ENCODE results near the gene SF3A1.

The SF3A1 gene

GRCh38 chr22:30390974-30391691 is 34.4 kb upstream of the SF3A1 start:
- H3K36me3 ChIP-seq: no peaks in the 10 kb centered on the region
- TF ChIP-seq CTCF (IDR thresholded peaks at IDR 0.05): peak; percentile 74
- H3K4me1 ChIP-seq (ENCODE audit: control insufficient read depth in 1 of 2, insufficient read depth in 1 of 2, low read depth in 1 of 2, low read length in 1 of 2): peaks cover 10 to 12% of the 10 kb centered on the region in 2 experiments

GRCh38 chr22:30386960-30387827 is 30.5 kb upstream of the SF3A1 start, which contains the start of gene RNF215:
Gene RNF215, minus strand, starts transcription at chr22:30387411. Its CDS starts 98 bp downstream, at chr22:30387313.
- peak within 1 kb of the TSS; percentile 71 for H3K27ac ChIP-seq

More at GRCh38 chr22:30390974-30391691, 34.4 kb upstream of the SF3A1 start:
- no peak overlapping the region for H3K4me3 ChIP-seq (ENCODE audit: low read depth in 1 of 2, low read length in 1 of 2)
- H3K9me3 ChIP-seq: no peaks in the 10 kb centered on the region
- peaks cover 15% of the 10 kb centered on the region for H3K27me3 ChIP-seq
- H3K27ac ChIP-seq: no peak overlapping the region

GRCh38 chr22:30386608-30386959 is 29.9 kb upstream of the SF3A1 start:
- Histone ChIP-seq H3K9me3 (no peaks in the 10 kb centered on the region), H3K4me3 (ENCODE audit: low read depth in 1 of 2, low read length in 1 of 2) (peak overlapping the region; percentile 65), H3K36me3 (peaks cover 26% of the 10 kb centered on the region), H3K4me1 (ENCODE audit: control insufficient read depth in 1 of 2, insufficient read depth in 1 of 2, low read depth in 1 of 2, low read length in 1 of 2) (peaks cover 14% of the 10 kb centered on the region in 2 experiments), H3K27ac (peak overlapping the region; percentile 71), H3K27me3 (no peaks in the 10 kb centered on the region)
- TF ChIP-seq CTCF (IDR thresholded peaks at IDR 0.05): no peak

More at GRCh38 chr22:30386960-30387827, 30.5 kb upstream of the SF3A1 start, which contains the start of gene RNF215:
- Histone ChIP-seq H3K4me1 (ENCODE audit: control insufficient read depth in 1 of 2, insufficient read depth in 1 of 2, low read depth in 1 of 2, low read length in 1 of 2) (peaks cover 14% of the 10 kb centered on the region in 2 experiments), H3K4me3 (ENCODE audit: low read depth in 1 of 2, low read length in 1 of 2) (peak within 1 kb of the TSS; percentile 65), H3K9me3 (no peaks in the 10 kb centered on the region), H3K36me3 (peaks cover 21% of the 10 kb centered on the region), H3K27me3 (no peaks in the 10 kb centered on the region)
- TF ChIP-seq CTCF (IDR thresholded peaks at IDR 0.05): peak; percentile 91

GRCh38 chr22:30385942-30386341 is 29.2 kb upstream of the SF3A1 start:
- H3K27me3 ChIP-seq: no peaks in the 10 kb centered on the region
- peaks cover 14% of the 10 kb centered on the region in 2 experiments for H3K4me1 ChIP-seq (ENCODE audit: control insufficient read depth in 1 of 2, insufficient read depth in 1 of 2, low read depth in 1 of 2, low read length in 1 of 2)
- TF ChIP-seq CTCF (IDR thresholded peaks at IDR 0.05): no peak
- H3K9me3 ChIP-seq: no peaks in the 10 kb centered on the region
- no peak overlapping the region for H3K27ac ChIP-seq
- H3K36me3 ChIP-seq: peaks cover 32% of the 10 kb centered on the region
- H3K4me3 ChIP-seq (ENCODE audit: low read depth in 1 of 2, low read length in 1 of 2): peak overlapping the region in 1 of 2 experiments; percentile 65

- TF ChIP-seq CTCF (IDR thresholded peaks at IDR 0.05): no peak
- H3K4me1 ChIP-seq (ENCODE audit: control insufficient read depth in 1 of 2, insufficient read depth in 1 of 2, low read depth in 1 of 2, low read length in 1 of 2): peaks cover 14% of the 10 kb centered on the region in 2 experiments
- no peaks in the 10 kb centered on the region for H3K27me3 ChIP-seq
- no peak overlapping the region for H3K27ac ChIP-seq
- H3K9me3 ChIP-seq: no peaks in the 10 kb centered on the region
- peaks cover 49% of the 10 kb centered on the region for H3K36me3 ChIP-seq
- no peak overlapping the region for H3K4me3 ChIP-seq (ENCODE audit: low read depth in 1 of 2, low read length in 1 of 2)
Measured at GRCh38 chr22:30383061-30383460, 26.4 kb upstream of the SF3A1 start.
